Activated gamma-delta T cell treated with anti-CD3 and anti-CD28 coated beads, Interleukin-2, amount 50 U/mL, for 16 hours (primary cell): ENCODE results near the gene CHERP.
"Not testable (repeated sequence)": the region's sequence is repeated elsewhere in the genome, so short reads cannot be mapped to it uniquely, and the experiment has no call there.

Experiments
- DNase-seq: peaks from one replicate; pipeline ENCODE4 v3.0.0-alpha.2; 2020; ENCODE audit warnings: low read depth

Gene CHERP

GRCh38 chr19:16476401-16476800 is 65.8 kb downstream of the CHERP start:
- no peak for DNase-seq

GRCh38 chr19:16473875-16474392 is 68.3 kb downstream of the CHERP start:
- DNase-seq, result no peak

- no peak for DNase-seq
These were observed 69.2 kb downstream of the CHERP start for GRCh38 chr19:16472992-16473391.

GRCh38 chr19:16472559-16472899 is 69.7 kb downstream of the CHERP start:
- not testable (repeated sequence) for DNase-seq

GRCh38 chr19:16470911-16471811 is 71.1 kb downstream of the CHERP start:
- no peak for DNase-seq

- DNase-seq, result no peak
These were observed 71.7 kb downstream of the CHERP start for GRCh38 chr19:16470541-16470910.
